Measurements from ENCODE around the gene HS6ST1.
A peak's percentile ranks its signal among the peaks of the same experiment; 100 is the strongest.
"Not testable (repeated sequence)": the region's sequence is repeated elsewhere in the genome, so short reads cannot be mapped to it uniquely, and the experiment has no call there.

Gene HS6ST1

GRCh38 chr2:128321784-128322714 lies 3.4 kb upstream of the HS6ST1 start:
- peak; percentile 72 to 84 for DNase-seq

- DNase-seq = no peak
Measured at GRCh38 chr2:128320906-128321771, 2.5 kb upstream of the HS6ST1 start.

GRCh38 chr2:128320192-128320905 lies 1.7 kb upstream of the HS6ST1 start:
- no peak for DNase-seq

- DNase-seq = no peak
Measured at GRCh38 chr2:128319631-128320191, 1.0 kb upstream of the HS6ST1 start.

GRCh38 chr2:128318245-128318644 lies 423 bp downstream of the HS6ST1 start:
- DNase-seq = peak in 1 of 2 experiments; percentile 26

- DNase-seq = not testable (repeated sequence)
Measured at GRCh38 chr2:128317899-128318225, 806 bp downstream of the HS6ST1 start.

- peak in 1 of 2 experiments; percentile 45 for DNase-seq
Measured at GRCh38 chr2:128317181-128317898, 1.3 kb downstream of the HS6ST1 start.

GRCh38 chr2:128316777-128317180 lies 1.9 kb downstream of the HS6ST1 start:
- no peak for DNase-seq

- DNase-seq = no peak
Measured at GRCh38 chr2:128315829-128316776, 2.6 kb downstream of the HS6ST1 start.

- DNase-seq = no peak
Measured at GRCh38 chr2:128315122-128315828, 3.4 kb downstream of the HS6ST1 start.

GRCh38 chr2:128314348-128315121 lies 4.1 kb downstream of the HS6ST1 start:
- no peak for DNase-seq

GRCh38 chr2:128313931-128314347 lies 4.7 kb downstream of the HS6ST1 start:
- no peak for DNase-seq

GRCh38 chr2:128313091-128313836 lies 5.4 kb downstream of the HS6ST1 start:
- no peak for DNase-seq

- DNase-seq = no peak
Measured at GRCh38 chr2:128312411-128312810, 6.3 kb downstream of the HS6ST1 start.

GRCh38 chr2:128311755-128312341 lies 6.8 kb downstream of the HS6ST1 start:
- DNase-seq = peak in 1 of 2 experiments; percentile 1

GRCh38 chr2:128311216-128311754 lies 7.4 kb downstream of the HS6ST1 start:
- no peak for DNase-seq

GRCh38 chr2:128310761-128311160 lies 7.9 kb downstream of the HS6ST1 start:
- DNase-seq = no peak
